GM12865 (cell line): ENCODE data around the gene AP3S2.
"Not testable (repeated sequence)": the region's sequence is repeated elsewhere in the genome, so short reads cannot be mapped to it uniquely, and the experiment has no call there.

ENCODE experiments used
- DNase-seq: peaks from one replicate; pipeline ENCODE4 v3.0.0; 2010; ENCODE audit warnings: low read depth
- H3K4me3 ChIP-seq: 2 replicates; pipeline ENCODE4 v1.5.1; 2011; ENCODE audit warnings: mild to moderate bottlenecking, low read depth, low read length, control low read depth
- CTCF ChIP-seq: IDR thresholded peaks from 2 replicates; pipeline ENCODE4 v1.5.1; 2011; ENCODE audit warnings: low read length, control low read depth, low read depth, inconsistent platforms; ENCODE audit not compliant: insufficient read depth; ENCODE audit errors: missing control alignments

The AP3S2 gene

DNA sequence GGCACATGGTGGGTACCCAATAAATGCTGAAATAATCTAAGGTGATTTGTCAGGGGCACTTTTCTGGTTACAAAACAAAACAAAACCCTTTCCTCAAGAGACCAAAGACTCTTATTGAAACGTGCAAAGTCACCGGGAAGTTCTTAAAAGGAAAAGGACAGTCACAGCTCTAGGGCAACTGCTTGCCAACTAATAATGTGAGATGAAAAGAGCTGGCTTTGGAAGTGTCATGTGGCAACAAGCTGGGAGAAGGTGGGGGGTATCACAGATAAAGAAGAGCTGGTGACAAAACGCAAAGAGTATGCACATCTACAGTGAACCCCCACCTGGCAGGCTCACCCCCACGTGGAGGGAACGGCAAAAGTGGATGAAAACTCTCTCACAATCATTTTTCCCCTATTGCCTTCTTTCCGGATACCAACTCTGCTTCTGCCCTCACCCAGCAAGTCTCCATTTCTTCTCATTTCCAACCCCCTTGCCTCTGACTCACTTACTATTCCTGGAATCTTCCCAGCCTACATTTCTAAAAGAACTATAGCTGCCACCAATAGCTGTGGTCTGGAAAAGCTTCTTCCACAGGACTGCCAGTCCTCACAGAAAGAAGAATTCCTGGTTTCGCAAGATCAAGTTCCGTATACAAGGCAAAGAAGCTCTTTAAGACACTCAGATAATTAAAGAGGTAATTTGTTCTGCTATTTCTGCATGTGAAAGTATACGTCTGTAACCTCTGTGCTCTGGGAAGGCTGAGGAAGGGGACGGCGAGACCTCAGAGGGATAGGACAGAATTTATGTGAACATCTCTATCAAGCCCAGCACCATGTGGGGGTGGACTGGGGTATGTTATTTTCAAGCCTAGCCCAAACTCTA, 57.3 kb downstream of the AP3S2 start:
- H3K4me3 ChIP-seq: no peak overlapping the region
- no peak for TF ChIP-seq CTCF
- DNase-seq: no peak

- no peak for DNase-seq
- no peak overlapping the region for H3K4me3 ChIP-seq
- TF ChIP-seq CTCF: no peak
These were observed 58.6 kb downstream of the AP3S2 start for GRCh38 chr15:89835176-89835564.

- H3K4me3 ChIP-seq, DNase-seq: not testable (repeated sequence)
These were observed 59.2 kb downstream of the AP3S2 start for GRCh38 chr15:89834465-89835175.

DNA sequence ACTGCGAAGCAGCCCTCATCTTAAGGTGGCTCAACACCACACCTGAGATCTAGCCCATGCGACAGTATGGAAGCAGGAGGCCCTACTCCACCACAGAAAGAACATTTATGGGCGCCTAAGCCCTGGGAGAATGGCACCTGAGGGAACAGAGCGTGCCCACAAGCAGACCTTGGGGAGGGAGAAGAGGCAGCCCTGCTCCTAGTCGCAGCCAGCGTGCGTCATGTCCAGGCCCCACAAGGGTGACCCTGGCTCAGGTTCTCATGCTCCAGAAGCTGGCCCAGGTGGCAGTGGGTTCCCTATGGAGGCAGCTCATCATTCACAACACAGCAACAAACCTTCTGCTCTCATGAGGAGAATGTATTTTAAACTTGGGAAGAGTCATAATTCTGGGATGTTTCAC, 59.8 kb downstream of the AP3S2 start:
- no peak for DNase-seq
- no peak for TF ChIP-seq CTCF

DNA sequence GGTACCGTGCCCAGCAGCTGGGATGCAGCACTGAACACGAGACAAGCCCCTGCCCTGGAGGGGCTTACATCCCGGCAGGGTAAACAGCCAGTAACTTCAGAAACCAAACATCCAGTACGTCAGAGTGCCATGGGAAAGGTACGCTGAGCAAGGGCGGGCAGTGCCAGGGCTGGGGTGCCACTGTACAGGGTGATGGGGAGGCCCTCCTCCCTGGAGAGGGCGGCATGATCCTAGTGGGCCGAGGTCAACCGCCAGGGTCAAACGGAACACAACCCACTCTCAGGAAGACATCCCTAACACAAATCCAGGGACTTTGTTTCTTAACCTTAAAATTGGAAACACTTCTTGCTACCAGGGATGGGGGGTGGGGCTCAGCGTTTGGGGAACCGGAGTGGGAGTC, 63.2 kb downstream of the AP3S2 start:
- no peak overlapping the region for H3K4me3 ChIP-seq
- no peak for DNase-seq
- no peak for TF ChIP-seq CTCF

More for the DNA sequence above, 59.8 kb downstream of the AP3S2 start:
- no peak overlapping the region for H3K4me3 ChIP-seq

GRCh38 chr15:89829616-89830440, 64.0 kb downstream of the AP3S2 start:
- TF ChIP-seq CTCF: no peak
- no peak for DNase-seq
- no peak overlapping the region for H3K4me3 ChIP-seq

DNA sequence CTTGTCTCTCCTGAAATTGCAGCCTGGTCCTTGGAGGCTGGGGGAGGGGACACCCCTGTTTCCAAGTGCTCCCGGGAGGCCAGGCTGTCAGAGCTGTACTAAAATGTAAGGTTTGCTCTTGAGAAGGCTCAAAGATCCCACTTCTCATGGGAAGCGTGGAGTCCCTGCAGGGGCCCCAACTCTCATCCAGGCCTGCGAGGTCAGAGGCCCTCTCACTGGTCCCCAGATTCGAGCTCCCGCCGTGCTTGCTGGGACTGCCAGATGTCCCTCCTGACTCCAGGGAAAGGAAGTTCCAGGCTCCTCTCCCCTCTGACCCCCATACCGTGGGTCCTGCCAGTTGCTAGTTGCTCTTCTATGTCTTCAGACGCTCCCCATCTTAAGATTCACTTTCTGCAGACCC, 64.6 kb downstream of the AP3S2 start:
- H3K4me3 ChIP-seq: no peak overlapping the region
- no peak for TF ChIP-seq CTCF
- no peak for DNase-seq
